GM23338 (cell line): Measurements from ENCODE around the gene FBN3. TPM values are rescaled to one million over a fixed set of nuclear protein-coding genes. Genes with fewer than 3 reads are reported as not detected.

Source experiments
- ATAC-seq: fragments of 200-7000 bp; cut with Tn5 transposase; 3 replicates; pipeline ENCODE4 v1.9.1; 2020
- DNase-seq: peaks from one replicate; pipeline ENCODE4 v3.0.0-alpha.2; 2015; ENCODE audit warnings: low spot score
- H2AFZ ChIP-seq: fragments of 200-600 bp; sonication (generic); 2 replicates; pipeline ENCODE4 v1.8.0; 2016; ENCODE audit warnings: antibody characterized with exemption, mild to moderate bottlenecking, moderate library complexity
- H3F3A ChIP-seq: fragments of 200-600 bp; sonication (generic); replicated peaks from 2 replicates; pipeline ENCODE4 v1.8.0; 2017; ENCODE audit warnings: antibody characterized with exemption, mixed run types, low read depth
- H3K27ac ChIP-seq: fragments of 200-600 bp; sonication (generic); 2 replicates; pipeline ENCODE4 v1.6.1; 2016; ENCODE audit warnings: low read depth
- H3K27me3 ChIP-seq: fragments of 200-600 bp; sonication (generic); 2 replicates; pipeline ENCODE4 v1.8.0; 2016; ENCODE audit warnings: mild to moderate bottlenecking, mixed run types, moderate library complexity; ENCODE audit not compliant: insufficient read depth
- H3K36me3 ChIP-seq: fragments of 200-600 bp; sonication (generic); 2 replicates; pipeline ENCODE4 v1.8.0; 2016; ENCODE audit warnings: mild to moderate bottlenecking; ENCODE audit not compliant: insufficient read depth
- H3K4me1 ChIP-seq: fragments of 200-600 bp; sonication (generic); 2 replicates; pipeline ENCODE4 v1.8.0; 2016; ENCODE audit warnings: mild to moderate bottlenecking, moderate library complexity; ENCODE audit not compliant: insufficient read depth
- H3K4me2 ChIP-seq: fragments of 200-600 bp; sonication (generic); 2 replicates; pipeline ENCODE4 v1.7.1; 2017; ENCODE audit warnings: mixed run types
- H3K4me3 ChIP-seq: fragments of 200-600 bp; sonication (generic); 2 replicates; pipeline ENCODE4 v1.6.1; 2016; ENCODE audit warnings: mixed run types
- H3K79me2 ChIP-seq: fragments of 200-600 bp; sonication (generic); replicated peaks from 2 replicates; pipeline ENCODE4 v1.8.0; 2017; ENCODE audit warnings: mild to moderate bottlenecking; ENCODE audit not compliant: insufficient read depth
- H3K9me2 ChIP-seq: fragments of 200-600 bp; sonication (generic); 2 replicates; pipeline ENCODE4 v1.8.0; 2017; ENCODE audit not compliant: insufficient read depth
- H4K20me1 ChIP-seq: fragments of 200-600 bp; sonication (generic); replicated peaks from 2 replicates; pipeline ENCODE4 v1.8.0; 2017; ENCODE audit warnings: mild to moderate bottlenecking; ENCODE audit not compliant: insufficient read depth
- H3K27ac Mint-ChIP-seq: 2 replicates; pipeline ENCODE4 v1.8.0; 2020; ENCODE audit warnings: inconsistent platforms, mild to moderate bottlenecking, moderate library complexity, mixed read lengths
- H3K27me3 Mint-ChIP-seq: 3 replicates; pipeline ENCODE4 v1.8.0; 2022; ENCODE audit warnings: low read depth, mild to moderate bottlenecking, moderate library complexity, mixed read lengths, inconsistent platforms; ENCODE audit not compliant: insufficient read depth, poor library complexity
- H3K36me3 Mint-ChIP-seq: 3 replicates; pipeline ENCODE4 v1.8.0; 2021; ENCODE audit warnings: low read depth, mild to moderate bottlenecking, inconsistent platforms, moderate library complexity, mixed read lengths
- H3K4me1 Mint-ChIP-seq: 3 replicates; pipeline ENCODE4 v1.8.0; 2020; ENCODE audit warnings: mild to moderate bottlenecking, inconsistent platforms, mixed read lengths
- H3K4me3 Mint-ChIP-seq: 3 replicates; pipeline ENCODE4 v1.8.0; 2021; ENCODE audit warnings: moderate library complexity, mild to moderate bottlenecking, inconsistent platforms, mixed read lengths
- H3K9me3 Mint-ChIP-seq: 3 replicates; pipeline ENCODE4 v1.8.0; 2020; ENCODE audit warnings: moderate library complexity, mild to moderate bottlenecking, inconsistent platforms, mixed read lengths
- EZH2 ChIP-seq: fragments of 200-600 bp; sonication (generic); IDR thresholded peaks from one replicate; pipeline ENCODE4 v1.8.0; 2017; ENCODE audit warnings: antibody characterized with exemption, mild to moderate bottlenecking, low read depth; ENCODE audit not compliant: unreplicated experiment
- POLR2AphosphoS5 ChIP-seq: IDR thresholded peaks from 2 replicates; pipeline ENCODE4 v1.6.1; 2016; ENCODE audit warnings: antibody characterized with exemption, low read depth
- ZNF114 ChIP-seq: fragments of 250-450 bp; sonication (Bioruptor Pico); IDR thresholded peaks from 2 replicates; pipeline ENCODE4 v1.5.0; 2020; ENCODE audit warnings: mild to moderate bottlenecking, moderate library complexity
- ZNF331 ChIP-seq: fragments of 250-450 bp; sonication (Bioruptor Pico); IDR thresholded peaks from 2 replicates; pipeline ENCODE4 v1.5.0; 2020; ENCODE audit warnings: low read depth, mild to moderate bottlenecking, moderate library complexity
- polyA plus RNA-seq: library from polyadenylated mRNA; unstranded; fragments of >200 nt; fragmentation: Nextera tagmentation; extraction: Ambion mirVana; gene quantifications from 2 replicates; pipeline ENCODE4 v1.2.1, GENCODE V29; 2016
- total RNA-seq: library from RNA; depleted of rRNA; stranded (reverse); fragments of >200 nt; shearing (Covaris generic); gene quantifications from 2 replicates; pipeline ENCODE4 v1.2.3, GENCODE V29; 2014
- TF ChIP-seq, protein P1 (sequence below), 2 experiments: fragments of 200-600 bp in 1 of 2; sonication (generic) in 1 of 2; conservative IDR thresholded peaks; 2 replicates each; pipeline versions ENCODE4 v1.5.1 to v1.6.1; 2016 to 2017; ENCODE audit warnings: antibody characterized with exemption in 2 of 2, low read depth in 2 of 2, mild to moderate bottlenecking in 2 of 2, moderate library complexity in 1 of 2
- TF ChIP-seq, protein P2 (sequence below): fragments of 250-450 bp; sonication (Bioruptor Pico); IDR thresholded peaks from 2 replicates; pipeline ENCODE4 v1.5.0; 2020; ENCODE audit warnings: mild to moderate bottlenecking, moderate library complexity
- TF ChIP-seq, protein P3 (sequence below): IDR thresholded peaks from one replicate; pipeline ENCODE4 v1.6.1; 2018; ENCODE audit warnings: antibody characterized with exemption; ENCODE audit not compliant: unreplicated experiment

FBN3 gene
- total and polyA plus RNA-seq, 2 experiments from 2014 or later: 8.5 to 54.5 TPM

DNA sequence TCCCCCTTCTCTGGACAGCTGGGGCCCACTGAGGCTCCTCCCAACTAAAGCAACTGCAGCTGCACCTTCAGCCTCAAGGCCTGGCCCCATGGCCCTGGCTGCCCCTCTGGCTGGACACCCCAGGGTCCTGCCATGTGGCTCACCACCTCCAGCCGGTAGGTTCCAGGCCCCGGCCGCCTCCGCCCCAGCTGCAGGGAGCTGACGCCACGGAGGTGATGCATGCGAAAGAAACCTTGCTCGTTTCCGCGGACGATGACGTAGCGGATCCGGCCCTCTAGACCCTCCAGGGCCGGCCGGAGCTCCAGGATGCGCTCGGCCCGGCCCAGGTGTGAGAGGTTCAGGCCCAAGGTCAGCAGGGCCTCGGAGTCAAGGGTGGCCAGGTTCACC lies 83.5 kb downstream of the FBN3 start:
- Histone ChIP-seq H3K4me1 (no peaks in the 10 kb centered on the region), H3K27ac (no peak overlapping the region), H3K4me2 (no peak overlapping the region), H3K36me3 (peaks cover 4% of the 10 kb centered on the region; the same call in 1 of the 2 replicates), H3K4me3 (no peak overlapping the region), H3K27me3 (no peaks in the 10 kb centered on the region), H3K9me2 (no peaks in the 10 kb centered on the region), H3K79me2 (no peaks in the 10 kb centered on the region), H3F3A (0 out of 2 replicates have a peak, but pooled peaks cover 12% of the 10 kb centered on the region), H2AFZ (no peak overlapping the region), H4K20me1 (no peaks in the 10 kb centered on the region)
- Mint-ChIP-seq H3K27me3 (peaks cover 2% of the 10 kb centered on the region), H3K36me3 (peaks cover 22% of the 10 kb centered on the region), H3K4me1 (no peaks in the 10 kb centered on the region), H3K27ac (peak overlapping the region; percentile 56; the same call in 1 of the 2 replicates), H3K4me3 (no peak overlapping the region), H3K9me3 (peaks cover 18% of the 10 kb centered on the region)
- ATAC-seq (no peak), DNase-seq (no peak)
- TF ChIP-seq EZH2 (no peak), ZNF114 (CRISPR knock-in tag) (no peak), POLR2AphosphoS5 (no peak), ZNF331 (CRISPR knock-in tag) (no peak)
- TF ChIP-seq, protein P1, sequence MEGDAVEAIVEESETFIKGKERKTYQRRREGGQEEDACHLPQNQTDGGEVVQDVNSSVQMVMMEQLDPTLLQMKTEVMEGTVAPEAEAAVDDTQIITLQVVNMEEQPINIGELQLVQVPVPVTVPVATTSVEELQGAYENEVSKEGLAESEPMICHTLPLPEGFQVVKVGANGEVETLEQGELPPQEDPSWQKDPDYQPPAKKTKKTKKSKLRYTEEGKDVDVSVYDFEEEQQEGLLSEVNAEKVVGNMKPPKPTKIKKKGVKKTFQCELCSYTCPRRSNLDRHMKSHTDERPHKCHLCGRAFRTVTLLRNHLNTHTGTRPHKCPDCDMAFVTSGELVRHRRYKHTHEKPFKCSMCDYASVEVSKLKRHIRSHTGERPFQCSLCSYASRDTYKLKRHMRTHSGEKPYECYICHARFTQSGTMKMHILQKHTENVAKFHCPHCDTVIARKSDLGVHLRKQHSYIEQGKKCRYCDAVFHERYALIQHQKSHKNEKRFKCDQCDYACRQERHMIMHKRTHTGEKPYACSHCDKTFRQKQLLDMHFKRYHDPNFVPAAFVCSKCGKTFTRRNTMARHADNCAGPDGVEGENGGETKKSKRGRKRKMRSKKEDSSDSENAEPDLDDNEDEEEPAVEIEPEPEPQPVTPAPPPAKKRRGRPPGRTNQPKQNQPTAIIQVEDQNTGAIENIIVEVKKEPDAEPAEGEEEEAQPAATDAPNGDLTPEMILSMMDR (conservative IDR thresholded peaks at IDR 0.05; ENCODE audit: low read depth in 2 of 2): no peak
- TF ChIP-seq, protein P2, sequence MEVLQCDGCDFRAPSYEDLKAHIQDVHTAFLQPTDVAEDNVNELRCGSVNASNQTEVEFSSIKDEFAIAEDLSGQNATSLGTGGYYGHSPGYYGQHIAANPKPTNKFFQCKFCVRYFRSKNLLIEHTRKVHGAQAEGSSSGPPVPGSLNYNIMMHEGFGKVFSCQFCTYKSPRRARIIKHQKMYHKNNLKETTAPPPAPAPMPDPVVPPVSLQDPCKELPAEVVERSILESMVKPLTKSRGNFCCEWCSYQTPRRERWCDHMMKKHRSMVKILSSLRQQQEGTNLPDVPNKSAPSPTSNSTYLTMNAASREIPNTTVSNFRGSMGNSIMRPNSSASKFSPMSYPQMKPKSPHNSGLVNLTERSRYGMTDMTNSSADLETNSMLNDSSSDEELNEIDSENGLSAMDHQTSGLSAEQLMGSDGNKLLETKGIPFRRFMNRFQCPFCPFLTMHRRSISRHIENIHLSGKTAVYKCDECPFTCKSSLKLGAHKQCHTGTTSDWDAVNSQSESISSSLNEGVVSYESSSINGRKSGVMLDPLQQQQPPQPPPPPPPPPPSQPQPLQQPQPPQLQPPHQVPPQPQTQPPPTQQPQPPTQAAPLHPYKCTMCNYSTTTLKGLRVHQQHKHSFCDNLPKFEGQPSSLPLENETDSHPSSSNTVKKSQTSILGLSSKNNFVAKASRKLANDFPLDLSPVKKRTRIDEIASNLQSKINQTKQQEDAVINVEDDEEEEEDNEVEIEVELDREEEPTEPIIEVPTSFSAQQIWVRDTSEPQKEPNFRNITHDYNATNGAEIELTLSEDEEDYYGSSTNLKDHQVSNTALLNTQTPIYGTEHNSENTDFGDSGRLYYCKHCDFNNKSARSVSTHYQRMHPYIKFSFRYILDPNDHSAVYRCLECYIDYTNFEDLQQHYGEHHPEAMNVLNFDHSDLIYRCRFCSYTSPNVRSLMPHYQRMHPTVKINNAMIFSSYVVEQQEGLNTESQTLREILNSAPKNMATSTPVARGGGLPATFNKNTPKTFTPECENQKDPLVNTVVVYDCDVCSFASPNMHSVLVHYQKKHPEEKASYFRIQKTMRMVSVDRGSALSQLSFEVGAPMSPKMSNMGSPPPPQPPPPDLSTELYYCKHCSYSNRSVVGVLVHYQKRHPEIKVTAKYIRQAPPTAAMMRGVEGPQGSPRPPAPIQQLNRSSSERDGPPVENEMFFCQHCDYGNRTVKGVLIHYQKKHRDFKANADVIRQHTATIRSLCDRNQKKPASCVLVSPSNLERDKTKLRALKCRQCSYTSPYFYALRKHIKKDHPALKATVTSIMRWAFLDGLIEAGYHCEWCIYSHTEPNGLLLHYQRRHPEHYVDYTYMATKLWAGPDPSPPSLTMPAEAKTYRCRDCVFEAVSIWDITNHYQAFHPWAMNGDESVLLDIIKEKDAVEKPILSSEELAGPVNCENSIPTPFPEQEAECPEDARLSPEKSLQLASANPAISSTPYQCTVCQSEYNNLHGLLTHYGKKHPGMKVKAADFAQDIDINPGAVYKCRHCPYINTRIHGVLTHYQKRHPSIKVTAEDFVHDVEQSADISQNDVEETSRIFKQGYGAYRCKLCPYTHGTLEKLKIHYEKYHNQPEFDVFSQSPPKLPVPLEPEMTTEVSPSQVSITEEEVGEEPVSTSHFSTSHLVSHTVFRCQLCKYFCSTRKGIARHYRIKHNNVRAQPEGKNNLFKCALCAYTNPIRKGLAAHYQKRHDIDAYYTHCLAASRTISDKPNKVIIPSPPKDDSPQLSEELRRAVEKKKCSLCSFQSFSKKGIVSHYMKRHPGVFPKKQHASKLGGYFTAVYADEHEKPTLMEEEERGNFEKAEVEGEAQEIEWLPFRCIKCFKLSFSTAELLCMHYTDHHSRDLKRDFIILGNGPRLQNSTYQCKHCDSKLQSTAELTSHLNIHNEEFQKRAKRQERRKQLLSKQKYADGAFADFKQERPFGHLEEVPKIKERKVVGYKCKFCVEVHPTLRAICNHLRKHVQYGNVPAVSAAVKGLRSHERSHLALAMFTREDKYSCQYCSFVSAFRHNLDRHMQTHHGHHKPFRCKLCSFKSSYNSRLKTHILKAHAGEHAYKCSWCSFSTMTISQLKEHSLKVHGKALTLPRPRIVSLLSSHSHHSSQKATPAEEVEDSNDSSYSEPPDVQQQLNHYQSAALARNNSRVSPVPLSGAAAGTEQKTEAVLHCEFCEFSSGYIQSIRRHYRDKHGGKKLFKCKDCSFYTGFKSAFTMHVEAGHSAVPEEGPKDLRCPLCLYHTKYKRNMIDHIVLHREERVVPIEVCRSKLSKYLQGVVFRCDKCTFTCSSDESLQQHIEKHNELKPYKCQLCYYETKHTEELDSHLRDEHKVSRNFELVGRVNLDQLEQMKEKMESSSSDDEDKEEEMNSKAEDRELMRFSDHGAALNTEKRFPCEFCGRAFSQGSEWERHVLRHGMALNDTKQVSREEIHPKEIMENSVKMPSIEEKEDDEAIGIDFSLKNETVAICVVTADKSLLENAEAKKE: no peak
- TF ChIP-seq, protein P3, sequence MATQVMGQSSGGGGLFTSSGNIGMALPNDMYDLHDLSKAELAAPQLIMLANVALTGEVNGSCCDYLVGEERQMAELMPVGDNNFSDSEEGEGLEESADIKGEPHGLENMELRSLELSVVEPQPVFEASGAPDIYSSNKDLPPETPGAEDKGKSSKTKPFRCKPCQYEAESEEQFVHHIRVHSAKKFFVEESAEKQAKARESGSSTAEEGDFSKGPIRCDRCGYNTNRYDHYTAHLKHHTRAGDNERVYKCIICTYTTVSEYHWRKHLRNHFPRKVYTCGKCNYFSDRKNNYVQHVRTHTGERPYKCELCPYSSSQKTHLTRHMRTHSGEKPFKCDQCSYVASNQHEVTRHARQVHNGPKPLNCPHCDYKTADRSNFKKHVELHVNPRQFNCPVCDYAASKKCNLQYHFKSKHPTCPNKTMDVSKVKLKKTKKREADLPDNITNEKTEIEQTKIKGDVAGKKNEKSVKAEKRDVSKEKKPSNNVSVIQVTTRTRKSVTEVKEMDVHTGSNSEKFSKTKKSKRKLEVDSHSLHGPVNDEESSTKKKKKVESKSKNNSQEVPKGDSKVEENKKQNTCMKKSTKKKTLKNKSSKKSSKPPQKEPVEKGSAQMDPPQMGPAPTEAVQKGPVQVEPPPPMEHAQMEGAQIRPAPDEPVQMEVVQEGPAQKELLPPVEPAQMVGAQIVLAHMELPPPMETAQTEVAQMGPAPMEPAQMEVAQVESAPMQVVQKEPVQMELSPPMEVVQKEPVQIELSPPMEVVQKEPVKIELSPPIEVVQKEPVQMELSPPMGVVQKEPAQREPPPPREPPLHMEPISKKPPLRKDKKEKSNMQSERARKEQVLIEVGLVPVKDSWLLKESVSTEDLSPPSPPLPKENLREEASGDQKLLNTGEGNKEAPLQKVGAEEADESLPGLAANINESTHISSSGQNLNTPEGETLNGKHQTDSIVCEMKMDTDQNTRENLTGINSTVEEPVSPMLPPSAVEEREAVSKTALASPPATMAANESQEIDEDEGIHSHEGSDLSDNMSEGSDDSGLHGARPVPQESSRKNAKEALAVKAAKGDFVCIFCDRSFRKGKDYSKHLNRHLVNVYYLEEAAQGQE: no peak
